HFF-Myc (cell line): Measurements from ENCODE around the gene CHST14.

Source experiments
- DNase-seq: peaks from one replicate; pipeline ENCODE4 v3.0.0-alpha.2; 2011; ENCODE audit warnings: low read depth; ENCODE audit errors: extremely low read depth
- H3K4me3 ChIP-seq: replicated peaks from 2 replicates; pipeline ENCODE4 v1.5.1; 2011; ENCODE audit warnings: low read depth, mild to moderate bottlenecking, control low read depth, low read length
- CTCF ChIP-seq: IDR thresholded peaks from 2 replicates; pipeline ENCODE4 v1.5.1; 2012; ENCODE audit warnings: mild to moderate bottlenecking, low read depth, low read length, control low read depth; ENCODE audit errors: missing control alignments

The CHST14 gene

GRCh38 chr15:40489274-40490175, 18.7 kb downstream of the CHST14 start:
- TF ChIP-seq CTCF, result no peak
- DNase-seq, result no peak
- H3K4me3 ChIP-seq, result no peak overlapping the region

- no peak for TF ChIP-seq CTCF
- DNase-seq, result no peak
Measured at GRCh38 chr15:40493089-40493840, 22.5 kb downstream of the CHST14 start.

GRCh38 chr15:40495516-40495915, 24.7 kb downstream of the CHST14 start:
- DNase-seq, result no peak
- H3K4me3 ChIP-seq, result no peak overlapping the region
- no peak for TF ChIP-seq CTCF

More at GRCh38 chr15:40493089-40493840, 22.5 kb downstream of the CHST14 start:
- no peak overlapping the region for H3K4me3 ChIP-seq

DNA sequence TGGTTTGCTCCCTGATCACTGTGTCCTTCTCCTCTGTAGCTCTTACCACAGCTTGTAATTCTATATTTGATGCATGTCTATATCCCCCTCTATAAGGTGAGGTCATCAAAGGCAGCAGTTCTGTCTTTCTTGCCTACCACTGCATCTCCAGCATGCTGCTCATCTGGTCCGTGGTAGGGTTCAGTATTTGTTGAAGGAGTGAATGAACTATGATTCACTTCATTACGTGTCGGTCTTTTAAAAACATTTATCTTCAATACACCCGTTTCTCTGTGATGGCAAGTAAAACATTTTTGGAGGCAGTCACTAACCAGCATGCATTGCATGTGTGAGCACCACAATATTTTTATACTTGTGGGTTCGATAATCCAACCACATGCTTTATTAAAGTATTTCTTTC, 27.6 kb downstream of the CHST14 start:
- no peak for DNase-seq
- H3K4me3 ChIP-seq, result no peak overlapping the region
- no peak for TF ChIP-seq CTCF

DNA sequence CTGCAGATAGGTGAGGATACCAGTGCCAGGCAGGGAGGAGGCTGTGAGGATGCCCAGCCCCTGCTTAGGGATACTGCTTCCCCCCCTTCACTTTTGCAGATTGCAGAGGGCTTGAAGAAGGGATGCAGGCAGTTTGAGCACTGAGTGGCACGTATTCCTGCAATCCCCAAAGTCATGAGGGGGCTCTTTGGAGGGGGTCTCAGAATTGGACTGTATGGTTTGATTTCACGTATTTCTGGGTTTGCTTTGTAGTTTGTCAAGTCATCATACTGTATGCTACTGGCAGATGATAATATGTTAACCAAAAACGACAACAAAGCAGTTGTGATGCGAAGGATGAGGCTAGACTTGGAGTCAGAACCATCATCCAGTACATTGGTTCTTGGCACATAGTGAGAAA, 28.1 kb downstream of the CHST14 start:
- H3K4me3 ChIP-seq, result no peak overlapping the region
- no peak for TF ChIP-seq CTCF
- no peak for DNase-seq

- no peak for DNase-seq
- H3K4me3 ChIP-seq, result no peak overlapping the region
- no peak for TF ChIP-seq CTCF
Measured at GRCh38 chr15:40499931-40500330, 29.1 kb downstream of the CHST14 start.
